ENCODE measurements around the gene ZNF654.
"Not testable (repeated sequence)": the region's sequence is repeated elsewhere in the genome, so short reads cannot be mapped to it uniquely, and the experiment has no call there.

The ZNF654 gene

DNA sequence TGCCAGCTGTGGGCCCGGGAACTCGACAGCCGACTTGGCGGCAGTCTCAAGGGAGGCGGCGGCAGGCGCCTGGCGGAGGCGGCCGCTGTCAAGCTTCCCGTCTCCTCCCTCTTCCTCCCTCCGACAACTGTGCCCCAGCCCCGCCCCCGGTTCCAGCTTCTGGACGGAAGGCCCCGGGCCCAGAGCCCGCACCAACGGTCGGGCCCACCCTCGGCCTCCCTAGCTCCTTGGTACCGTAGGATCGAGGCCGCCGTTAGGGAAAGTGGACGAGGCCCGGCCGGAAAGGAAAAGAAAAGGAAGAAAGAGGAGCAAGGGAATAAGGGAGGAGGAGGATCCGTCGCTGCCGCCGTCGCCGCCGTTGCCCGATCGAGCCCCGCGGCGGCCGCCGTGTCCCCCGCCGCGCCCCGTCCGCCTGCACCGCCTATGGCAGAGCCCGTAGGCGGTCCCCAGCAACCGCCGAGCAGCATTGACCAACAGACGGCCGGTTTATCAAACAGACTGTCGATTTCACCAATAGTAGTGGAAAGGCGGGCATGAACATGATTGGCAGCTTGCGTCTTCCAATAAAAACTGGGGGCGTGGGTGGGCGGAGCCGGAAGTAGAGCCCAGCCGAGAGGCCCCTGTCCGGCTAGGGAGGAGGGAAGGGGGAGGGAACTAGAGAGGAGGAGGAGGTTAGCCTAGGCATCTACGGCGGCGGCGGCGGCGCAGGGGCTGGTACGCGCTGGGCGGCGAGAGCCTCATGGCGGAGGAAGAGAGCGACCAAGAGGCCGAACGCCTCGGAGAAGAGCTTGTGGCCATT is at the start of gene ZNF654, which contains the start of gene CGGBP1:
Gene ZNF654 (plus strand): TSS at position 675 of the 799 bp plus-strand sequence. CDS start 65 bp downstream, at position 740.
Gene CGGBP1 (minus strand): TSS at position 425 of the 799 bp plus-strand sequence. CDS start 3,029 bp downstream, outside the sequence.
- peak; percentile 97 to 100 (median 97) for DNase-seq (ENCODE audit: low read depth in 2 of 3, low spot score in 1 of 3)

DNA sequence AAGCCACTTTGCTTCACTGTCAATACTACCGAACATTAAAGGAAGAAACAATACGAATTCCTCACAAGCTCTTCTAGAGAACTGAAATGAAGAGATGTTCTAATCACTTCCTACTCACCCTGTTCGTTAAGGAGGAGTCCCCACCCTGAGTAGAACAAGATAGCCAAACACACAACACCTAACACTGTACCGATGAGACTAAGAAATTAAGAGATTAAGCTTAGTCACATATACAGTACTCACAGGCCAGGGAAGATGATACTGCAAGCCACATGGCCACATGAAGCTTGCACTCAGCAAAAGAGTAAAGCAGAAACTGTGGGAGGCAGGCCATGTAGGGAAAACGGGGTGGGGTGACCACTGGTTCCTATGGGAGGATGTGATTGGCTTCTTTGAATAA is 48.2 kb upstream of the ZNF654 start:
- DNase-seq (ENCODE audit: low read depth in 2 of 3, low spot score in 1 of 3), result no peak

DNA sequence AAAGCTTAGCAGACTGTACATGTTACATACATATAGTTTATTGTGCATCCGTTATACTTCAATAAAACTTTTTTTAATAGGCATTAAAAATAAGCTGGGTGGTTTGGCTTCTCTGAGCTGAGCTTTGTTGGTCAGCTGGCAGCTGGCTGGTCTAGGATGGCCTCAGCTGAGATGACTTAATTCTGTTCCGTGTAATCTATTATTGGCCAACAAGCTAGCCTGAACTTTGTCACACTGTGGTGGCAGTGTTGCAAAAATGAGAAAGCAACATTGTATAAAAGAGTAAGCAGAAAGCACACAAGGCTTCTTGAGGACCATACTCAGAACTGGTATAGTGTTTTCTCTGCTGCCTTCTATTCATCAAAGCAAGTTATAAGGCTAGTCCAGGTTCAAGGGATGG is 45.5 kb upstream of the ZNF654 start:
- no peak for DNase-seq (ENCODE audit: low read depth in 2 of 3, low spot score in 1 of 3)

DNA sequence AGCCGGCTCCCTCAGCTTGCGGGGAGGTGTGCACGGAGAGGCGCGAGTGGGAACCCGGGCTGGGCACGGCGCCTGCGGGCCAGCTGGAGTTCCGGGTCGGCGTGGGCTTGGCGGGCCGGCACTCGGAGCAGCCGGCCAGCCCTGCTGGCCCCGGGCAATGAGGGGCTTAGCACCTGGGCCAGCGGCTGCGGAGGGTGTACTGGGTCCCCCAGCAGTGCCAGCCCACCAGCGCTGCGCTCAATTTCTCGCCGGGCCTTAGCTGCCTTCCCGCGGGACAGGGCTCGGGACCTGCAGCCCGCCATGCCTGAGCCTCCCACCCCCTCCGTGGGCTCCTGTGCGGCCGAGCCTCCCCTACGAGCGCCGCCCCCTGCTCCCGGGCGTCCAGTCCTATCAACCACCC is 43.4 kb upstream of the ZNF654 start:
- not testable (repeated sequence) for DNase-seq (ENCODE audit: low read depth in 2 of 3, low spot score in 1 of 3)

DNA sequence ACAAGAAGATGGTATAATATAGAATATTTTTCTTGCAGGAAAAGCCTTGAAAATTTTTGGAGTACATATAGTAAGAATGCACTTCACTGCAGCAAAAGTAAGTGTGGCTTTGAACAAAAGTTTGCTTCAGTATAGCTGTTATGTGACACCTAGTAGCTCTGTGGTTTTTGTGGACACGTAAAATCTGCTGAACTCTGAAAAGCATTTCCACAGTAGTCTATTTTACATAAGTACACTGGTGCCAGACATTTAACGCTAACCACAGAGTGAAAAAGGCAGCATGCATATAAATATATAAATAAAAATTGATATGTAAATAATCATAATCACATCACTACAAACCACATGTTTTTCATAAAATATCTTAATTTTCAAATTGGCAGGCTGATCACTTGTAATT is 40.0 kb upstream of the ZNF654 start:
- DNase-seq (ENCODE audit: low read depth in 2 of 3, low spot score in 1 of 3), result no peak

DNA sequence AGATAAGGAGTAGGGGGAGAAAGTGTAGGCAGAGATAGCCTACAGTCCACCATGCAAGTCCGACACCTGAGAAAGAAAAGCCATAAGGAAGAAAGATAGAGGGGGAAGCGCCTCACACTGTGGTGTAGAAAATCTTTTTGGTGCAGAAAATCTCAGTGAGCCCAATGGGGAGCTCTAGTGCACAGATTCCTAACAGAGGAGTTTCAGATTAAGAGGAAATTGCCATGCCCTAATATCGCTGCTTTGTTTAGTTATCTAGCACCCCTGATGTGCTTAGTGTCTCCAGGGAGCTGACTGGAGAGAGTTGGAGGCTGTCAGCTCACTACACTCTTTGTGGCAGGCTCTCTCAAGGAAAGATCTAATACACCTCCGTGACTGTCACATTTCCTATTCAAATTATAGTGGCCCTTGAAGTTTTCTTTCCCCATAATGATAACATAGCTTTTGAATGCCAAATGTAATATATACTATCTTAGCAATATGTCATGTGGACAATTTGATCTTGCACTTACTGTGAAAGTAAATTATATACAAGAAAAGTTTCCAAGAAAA is 34.0 kb upstream of the ZNF654 start:
- DNase-seq (ENCODE audit: low read depth in 2 of 3, low spot score in 1 of 3), result no peak

DNA sequence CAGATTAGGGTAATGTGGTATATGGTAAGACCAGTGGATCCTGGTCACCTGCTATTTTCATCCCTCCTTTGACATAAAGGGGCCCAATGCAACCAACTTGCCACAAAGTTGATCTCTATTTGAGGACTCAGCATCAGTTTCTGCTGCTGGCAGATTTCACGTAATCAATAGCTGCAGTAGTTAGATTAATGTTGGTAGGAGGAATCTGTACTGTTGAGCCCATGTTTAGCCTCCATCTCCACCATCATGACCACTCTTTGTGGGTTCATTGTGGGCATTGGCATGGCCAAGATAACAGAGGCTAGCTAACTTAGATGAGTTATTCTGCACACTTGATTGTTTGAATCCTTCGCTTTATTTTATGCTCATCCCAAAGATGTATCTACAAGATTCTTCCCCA is 30.2 kb upstream of the ZNF654 start:
- no peak for DNase-seq (ENCODE audit: low read depth in 2 of 3, low spot score in 1 of 3)

DNA sequence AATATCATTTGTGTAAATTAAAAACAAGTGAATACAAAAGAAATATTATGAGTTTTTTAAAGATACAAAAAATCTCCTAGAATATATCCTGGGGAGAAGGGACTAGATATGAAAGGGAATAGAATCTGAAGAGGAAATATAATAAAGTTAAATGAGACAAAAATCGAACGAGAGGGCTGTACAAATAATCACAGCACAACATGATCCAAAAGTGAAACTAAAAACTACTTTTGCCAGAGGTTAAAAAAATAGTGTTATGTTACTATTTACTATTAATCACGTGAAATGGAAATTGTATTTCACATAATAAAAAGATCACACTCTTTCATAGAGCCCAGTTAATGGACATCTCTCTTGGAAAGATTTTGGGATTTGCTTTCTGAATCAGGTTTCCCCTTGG is 28.8 kb upstream of the ZNF654 start:
- DNase-seq (ENCODE audit: low read depth in 2 of 3, low spot score in 1 of 3), result no peak

DNA sequence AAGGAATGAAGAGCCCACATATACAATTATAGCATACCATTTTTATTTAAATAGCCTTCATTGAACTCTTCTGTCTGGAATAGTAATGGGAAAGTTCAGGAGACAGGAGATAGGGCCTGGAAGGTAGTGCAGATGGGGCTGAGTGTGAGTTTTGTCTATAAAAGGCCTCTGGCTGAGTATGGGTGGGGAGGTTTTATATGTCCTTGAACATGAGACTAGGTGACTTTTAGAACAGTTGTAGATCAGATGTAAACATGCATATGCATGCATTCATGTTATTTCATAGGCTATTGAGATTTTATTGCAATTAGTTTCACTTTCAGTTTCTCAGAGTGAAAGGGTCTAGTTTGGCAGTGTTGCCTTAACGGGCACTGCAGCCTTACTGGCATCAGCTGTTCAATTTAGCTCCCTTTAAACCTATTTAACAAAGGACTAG is 27.4 kb upstream of the ZNF654 start:
- no peak for DNase-seq (ENCODE audit: low read depth in 2 of 3, low spot score in 1 of 3)

DNA sequence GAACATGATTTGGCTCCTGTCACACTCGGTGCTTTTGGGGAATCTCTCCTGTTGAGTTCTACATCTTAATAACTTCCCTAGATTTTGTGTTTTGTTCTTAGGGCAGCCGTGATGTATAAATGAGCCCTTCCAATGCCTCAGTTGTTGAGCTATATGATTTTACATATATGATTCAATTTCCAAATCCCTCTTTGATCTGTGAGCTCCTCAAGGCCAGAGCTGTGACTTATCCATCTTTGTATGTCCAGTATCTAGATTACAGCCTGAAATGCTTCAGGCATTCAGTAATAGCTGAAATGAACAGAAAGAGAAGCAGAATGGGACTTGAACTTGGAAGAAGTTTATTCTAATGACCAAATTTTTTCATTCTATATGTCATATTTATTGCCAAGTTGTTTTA is 26.8 kb upstream of the ZNF654 start:
- DNase-seq (ENCODE audit: low read depth in 2 of 3, low spot score in 1 of 3), result no peak

DNA sequence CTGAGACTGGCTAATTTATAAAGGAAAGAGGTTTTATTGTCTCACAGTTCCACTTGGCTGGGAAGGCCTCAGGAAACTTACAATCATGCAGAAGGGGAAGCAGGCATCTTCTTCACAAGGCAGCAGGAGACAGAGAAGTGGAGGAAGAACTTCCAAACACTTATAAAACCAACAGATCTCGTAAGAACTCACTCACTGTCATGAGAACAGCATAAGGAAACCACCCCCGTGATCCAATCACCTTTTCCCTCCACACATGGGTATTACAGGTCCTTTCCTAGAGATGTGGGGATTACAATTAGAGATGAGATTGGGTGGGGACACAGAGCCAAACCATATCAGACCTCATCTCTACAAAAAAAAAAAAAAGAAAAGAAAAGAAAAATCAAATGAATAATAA is 26.0 kb upstream of the ZNF654 start:
- DNase-seq (ENCODE audit: low read depth in 2 of 3, low spot score in 1 of 3), result no peak

DNA sequence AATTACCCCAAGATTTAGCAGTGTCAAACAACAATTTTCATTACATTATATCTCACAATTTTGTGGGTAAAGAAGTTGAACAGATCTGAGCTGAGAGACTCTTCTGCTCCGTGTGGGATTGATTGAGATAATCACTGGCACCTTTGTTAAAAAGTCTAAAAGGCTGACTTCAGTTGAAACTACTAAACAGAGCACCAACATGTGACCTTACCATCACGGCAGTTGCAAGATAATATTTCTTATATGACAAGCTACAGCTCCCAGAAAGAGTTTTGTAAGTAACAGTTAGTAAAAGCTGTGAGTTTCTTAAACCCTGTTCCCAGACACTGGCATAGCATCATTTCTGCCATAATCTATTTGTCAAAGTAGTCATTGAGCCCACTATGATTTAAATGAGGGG is 25.2 kb upstream of the ZNF654 start:
- DNase-seq (ENCODE audit: low read depth in 2 of 3, low spot score in 1 of 3), result no peak

DNA sequence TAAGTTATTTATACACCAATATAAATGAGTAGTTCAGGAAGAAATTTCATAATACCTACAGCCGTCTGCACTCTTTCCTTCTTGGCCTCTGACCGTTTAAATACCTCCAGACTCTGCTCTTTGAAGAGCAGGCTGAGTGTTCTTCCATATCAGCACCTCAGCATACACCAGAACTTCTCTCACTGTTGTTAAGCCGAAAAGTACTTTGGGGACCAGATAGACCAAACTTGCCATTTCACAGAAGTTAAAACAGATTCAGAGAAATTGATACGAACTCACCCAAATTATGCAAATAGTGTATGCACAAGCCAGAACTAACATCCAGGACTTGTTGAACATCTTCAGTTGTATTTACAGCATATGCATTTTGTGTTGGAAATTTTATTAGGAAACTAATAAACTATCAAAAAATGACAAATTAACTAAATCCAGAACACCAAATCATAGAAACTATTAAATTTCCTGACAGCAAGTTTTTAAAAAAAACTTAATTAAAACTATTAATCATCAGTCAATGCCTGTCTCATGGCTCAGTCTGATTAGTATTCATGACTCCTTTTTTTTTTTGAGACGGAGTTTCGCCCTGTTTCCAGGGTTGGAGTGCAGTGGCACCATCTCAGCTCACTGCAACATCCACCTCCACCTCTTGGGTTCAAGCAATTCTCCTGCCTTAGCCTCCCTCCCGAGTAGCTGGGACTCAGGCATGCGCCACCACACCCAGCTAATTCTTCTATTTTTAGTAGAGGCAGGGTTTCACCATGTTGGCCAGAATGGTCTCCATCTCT is 24.4 kb upstream of the ZNF654 start:
- no peak for DNase-seq (ENCODE audit: low read depth in 2 of 3, low spot score in 1 of 3)

DNA sequence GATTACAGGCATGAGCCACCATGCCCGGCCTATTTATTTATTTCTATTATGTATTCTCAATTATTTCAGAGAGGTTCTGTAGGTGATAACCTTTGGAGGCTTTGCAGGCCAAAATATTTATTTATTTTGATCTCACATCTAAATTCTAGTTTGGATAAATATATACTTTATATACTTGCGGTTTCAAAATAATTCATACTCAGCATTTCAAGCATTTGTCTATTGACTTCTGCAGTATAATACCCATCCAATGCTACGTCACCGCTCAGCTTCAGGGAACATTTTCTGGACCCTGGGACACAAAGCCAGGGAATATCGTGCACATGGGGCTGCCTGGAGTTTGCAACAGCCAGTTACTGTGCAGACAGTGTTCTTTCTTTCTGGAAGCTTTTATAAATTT is 22.8 kb upstream of the ZNF654 start:
- no peak for DNase-seq (ENCODE audit: low read depth in 2 of 3, low spot score in 1 of 3)

DNA sequence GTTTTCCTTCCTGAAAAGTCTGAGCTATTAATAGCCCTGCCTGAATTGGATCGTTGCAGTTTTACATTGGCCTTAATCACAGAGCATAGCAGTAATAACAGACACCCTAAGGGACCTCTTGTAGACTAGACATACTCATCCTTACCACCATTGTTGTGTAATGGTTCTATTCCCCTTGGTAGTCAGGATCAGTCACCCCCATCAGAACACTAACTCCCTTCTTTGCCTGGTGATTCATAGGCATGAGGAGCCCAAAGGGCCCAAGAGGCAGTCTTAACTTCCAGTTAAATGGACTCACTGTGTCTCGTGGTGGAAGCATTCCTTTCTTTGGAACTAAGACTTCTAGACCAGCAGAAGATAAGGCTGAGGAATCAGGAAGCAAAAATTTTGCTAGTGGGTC is 20.5 kb upstream of the ZNF654 start:
- no peak for DNase-seq (ENCODE audit: low read depth in 2 of 3, low spot score in 1 of 3)

DNA sequence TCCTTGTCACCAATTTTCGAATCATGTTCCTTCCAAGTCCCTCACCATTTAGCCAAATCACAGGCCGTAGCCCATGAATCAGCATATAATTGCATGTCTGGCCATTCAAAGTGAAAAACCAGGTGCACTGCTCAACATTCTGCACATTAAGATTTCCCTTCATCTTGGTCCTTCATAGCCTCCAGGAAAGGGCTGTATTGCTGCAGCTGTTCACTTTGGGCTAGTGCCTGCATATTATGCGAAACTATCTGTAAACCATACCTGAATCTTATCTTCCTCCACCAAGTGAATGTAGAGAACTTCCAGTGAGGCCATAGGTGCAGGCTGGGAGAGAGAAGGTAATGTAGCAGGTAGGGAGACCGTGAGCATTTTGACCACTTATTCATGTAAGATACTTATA is 18.5 kb upstream of the ZNF654 start:
- DNase-seq (ENCODE audit: low read depth in 2 of 3, low spot score in 1 of 3), result no peak

DNA sequence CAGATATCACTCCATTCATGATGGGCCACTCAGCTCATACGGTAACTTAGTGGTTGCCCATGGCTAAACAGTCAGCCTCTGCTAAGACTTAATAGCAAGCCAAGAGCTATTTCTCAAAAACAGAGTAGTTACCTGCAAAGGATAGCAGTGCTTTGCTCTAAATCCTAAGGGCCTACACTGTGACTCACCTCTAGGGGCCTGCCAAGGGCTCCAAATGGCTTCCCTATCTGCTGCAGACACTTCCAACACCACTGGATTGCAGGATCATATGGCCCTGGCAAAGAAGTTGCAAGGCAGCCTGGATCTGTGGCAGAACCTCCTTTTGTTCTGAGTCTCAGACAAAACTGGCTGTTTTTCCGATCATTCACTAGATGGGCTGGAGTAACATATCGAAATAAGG is 18.1 kb upstream of the ZNF654 start:
- no peak for DNase-seq (ENCODE audit: low read depth in 2 of 3, low spot score in 1 of 3)

DNA sequence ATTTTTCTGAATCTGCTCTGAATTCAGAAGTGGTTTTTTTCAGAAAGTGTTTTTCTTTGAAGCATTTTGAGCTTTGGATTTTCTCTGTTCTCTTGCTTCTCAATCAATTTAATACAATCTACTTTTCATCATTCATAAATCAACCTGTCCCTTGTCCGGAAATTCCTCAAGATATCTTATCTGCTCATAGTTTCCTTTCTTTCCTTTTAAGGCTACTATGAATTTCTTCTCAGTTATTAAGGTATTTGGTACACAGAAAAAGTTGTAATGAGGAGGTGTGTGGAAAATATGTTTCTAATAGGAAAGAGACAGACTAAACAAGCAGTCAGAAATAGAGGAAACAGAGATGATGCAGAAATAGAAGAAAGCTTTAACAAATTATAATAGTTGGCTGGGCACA is 14.6 kb upstream of the ZNF654 start:
- no peak for DNase-seq (ENCODE audit: low read depth in 2 of 3, low spot score in 1 of 3)

DNA sequence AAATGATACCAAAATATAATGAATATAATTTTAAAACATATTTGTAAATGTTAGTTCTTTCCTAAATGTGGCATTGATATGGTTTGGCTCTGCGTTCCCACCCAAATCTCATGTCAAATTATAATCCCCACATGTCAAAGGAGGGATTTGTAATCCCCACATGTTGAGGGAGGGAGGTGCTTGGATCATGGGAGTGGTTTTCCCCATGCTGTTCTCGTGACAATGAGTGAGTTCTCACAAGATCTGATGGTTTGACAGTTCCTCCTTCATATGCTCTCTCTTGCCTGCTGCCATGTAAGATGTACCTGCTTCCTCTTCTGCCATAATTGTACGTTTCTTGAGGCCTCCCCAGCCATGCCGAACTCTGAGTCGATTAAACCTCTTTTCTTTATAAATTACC is 12.3 kb upstream of the ZNF654 start:
- no peak for DNase-seq (ENCODE audit: low read depth in 2 of 3, low spot score in 1 of 3)

DNA sequence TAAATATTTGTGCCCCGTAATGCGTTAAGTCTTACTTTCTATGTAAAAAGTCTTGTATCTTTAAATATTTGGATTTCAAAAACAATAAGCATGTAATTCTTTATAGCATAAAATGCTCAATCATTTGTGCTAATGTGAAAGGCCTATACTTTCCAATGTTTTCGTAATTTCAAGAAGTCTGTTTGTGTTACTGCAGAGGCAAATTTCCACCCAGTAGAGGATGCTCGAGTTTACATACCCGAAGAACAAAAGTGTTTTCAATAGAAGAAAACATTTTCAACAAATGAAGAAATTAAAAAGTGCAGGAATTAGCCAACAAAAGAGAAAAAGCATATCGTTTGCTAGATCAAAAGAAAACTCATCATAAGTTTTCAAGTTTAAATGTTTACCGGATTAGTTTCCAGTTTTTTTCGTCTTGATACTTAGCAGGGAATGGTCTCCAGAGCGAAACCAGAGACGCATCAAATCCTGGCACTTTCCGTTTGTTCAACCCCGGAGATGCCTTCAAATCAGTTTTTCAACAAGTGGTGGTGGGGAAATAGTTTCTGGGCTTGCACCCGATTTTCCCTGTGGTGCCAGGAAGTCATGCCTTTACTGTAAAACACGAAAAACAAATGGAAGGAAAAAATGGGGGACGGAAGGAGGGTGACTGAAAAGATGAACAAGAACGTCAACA is 1.3 kb upstream of the ZNF654 start:
- DNase-seq (ENCODE audit: low read depth in 2 of 3, low spot score in 1 of 3), result no peak

DNA sequence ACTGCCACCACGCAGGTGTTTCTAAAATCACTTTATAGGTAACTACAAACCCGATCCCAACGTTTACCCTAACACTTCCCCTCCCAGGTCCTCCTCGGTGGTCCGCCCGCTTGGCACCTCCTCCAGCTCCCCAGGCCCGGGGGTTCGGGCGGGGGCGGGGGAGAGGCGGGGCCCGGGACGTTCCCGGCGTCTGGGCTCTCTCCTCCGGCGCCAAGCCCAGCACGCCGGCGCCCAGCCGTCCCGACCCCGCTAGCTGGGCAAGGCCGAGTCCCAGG is 812 bp upstream of the ZNF654 start:
- peak in 1 of 3 donors; percentile 19 for DNase-seq (ENCODE audit: low read depth in 2 of 3, low spot score in 1 of 3)

Measured in stimulated activated CD4-positive, alpha-beta T cell treated with anti-CD3 and anti-CD28 coated beads, Interleukin-12 subunit alpha, Interleukin-12 subunit beta, amount 100 ng/mL, for 48 hours (primary cell).